Urinary bladder (tissue), 4 donors: ENCODE measurements around the gene CAPZA3. TPM values are rescaled to one million over a fixed set of nuclear protein-coding genes. Genes with fewer than 3 reads are reported as not detected.
"Not testable (repeated sequence)": the region's sequence is repeated elsewhere in the genome, so short reads cannot be mapped to it uniquely, and the experiment has no call there.

ENCODE experiments used
- DNase-seq: peaks from one replicate; pipeline ENCODE4 v3.0.0-alpha.2; 2015; ENCODE audit errors: extremely low spot score
- H3K27ac ChIP-seq: one replicate; pipeline ENCODE4 v1.5.1; 2013; ENCODE audit warnings: low read depth, mild to moderate bottlenecking, moderate library complexity
- H3K36me3 ChIP-seq: one replicate; pipeline ENCODE4 v1.6.1; 2013; ENCODE audit warnings: mild to moderate bottlenecking, moderate library complexity; ENCODE audit not compliant: insufficient read depth
- H3K4me1 ChIP-seq: one replicate; pipeline ENCODE4 v1.6.1; 2013; ENCODE audit warnings: mild to moderate bottlenecking, moderate library complexity; ENCODE audit not compliant: insufficient read depth
- H3K4me3 ChIP-seq: one replicate; pipeline ENCODE4 v1.5.1; 2013; ENCODE audit warnings: low read depth, low read length
- WGBS: extraction: QIAGEN DNeasy Blood & Tissue Kit; methylation state at CpG from one replicate; pipeline ENCODE4 v1.1.7; 2013; 5-methylcytosine and 5-hydroxymethylcytosine counted together
- polyA plus RNA-seq: library from polyadenylated mRNA; stranded (reverse); fragments of 200-250 nt; gene quantifications from one replicate; pipeline ENCODE4 v1.2.3, GENCODE V29; 2013
- total RNA-seq: library from RNA; depleted of rRNA; stranded (reverse); fragments of >200 nt; gene quantifications from one replicate; pipeline ENCODE4 v1.2.3, GENCODE V29; 2014
- donor health status: healthy with polysubstance abuse.
- donor health status: healthy.

Gene CAPZA3, protein sequence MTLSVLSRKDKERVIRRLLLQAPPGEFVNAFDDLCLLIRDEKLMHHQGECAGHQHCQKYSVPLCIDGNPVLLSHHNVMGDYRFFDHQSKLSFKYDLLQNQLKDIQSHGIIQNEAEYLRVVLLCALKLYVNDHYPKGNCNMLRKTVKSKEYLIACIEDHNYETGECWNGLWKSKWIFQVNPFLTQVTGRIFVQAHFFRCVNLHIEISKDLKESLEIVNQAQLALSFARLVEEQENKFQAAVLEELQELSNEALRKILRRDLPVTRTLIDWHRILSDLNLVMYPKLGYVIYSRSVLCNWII
- total RNA-seq (not detected), polyA plus RNA-seq (not detected)

GRCh38 chr12:18737819-18738218 lies at the start of gene CAPZA3, which contains the start of gene PLCZ1:
Gene CAPZA3, plus strand, starts transcription at chr12:18738119. Its CDS starts 150 bp downstream, at chr12:18738269.
Gene PLCZ1, minus strand, starts transcription at chr12:18738012. Its CDS starts 641 bp downstream, at chr12:18737371.
- H3K4me1 ChIP-seq = no peaks in the 10 kb centered on the region
- no peak within 1 kb of the TSS for H3K4me3 ChIP-seq
- no peaks in the 10 kb centered on the region for H3K36me3 ChIP-seq
- no peak for DNase-seq
- WGBS = 88% methylated on average over 2 of the region's 2 CpGs
- no peak within 1 kb of the TSS for H3K27ac ChIP-seq

- 74% methylated on average over 3 of the region's 3 CpGs for WGBS
- Histone ChIP-seq H3K4me3 (no peak overlapping the region), H3K27ac (no peak overlapping the region), H3K4me1 (no peaks in the 10 kb centered on the region), H3K36me3 (no peaks in the 10 kb centered on the region)
- DNase-seq = no peak
These were observed 48.1 kb upstream of the CAPZA3 start for GRCh38 chr12:18689771-18690170.

DNA sequence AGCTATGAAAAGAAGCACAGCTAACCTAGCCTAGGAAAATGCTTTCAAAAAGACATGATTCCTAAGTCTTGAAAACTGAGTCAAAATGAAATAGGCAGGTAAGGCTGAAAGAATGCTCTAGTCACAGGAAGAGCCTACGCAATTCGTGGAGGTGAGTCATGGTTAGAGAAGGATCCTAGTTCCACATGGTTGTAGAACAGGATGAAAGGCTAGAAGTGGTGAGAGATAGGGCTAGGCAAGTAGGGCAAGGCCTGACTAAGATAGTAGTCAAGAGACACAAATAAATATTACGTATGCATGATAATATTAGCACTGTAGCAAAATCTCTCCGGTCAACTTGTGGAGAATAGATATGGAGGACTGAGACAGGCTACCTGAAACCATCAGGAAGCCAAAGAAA lies 47.3 kb upstream of the CAPZA3 start:
- 93% methylated on average over 4 of the region's 4 CpGs for WGBS
- Histone ChIP-seq H3K4me1 (no peaks in the 10 kb centered on the region), H3K36me3 (no peaks in the 10 kb centered on the region)

DNA sequence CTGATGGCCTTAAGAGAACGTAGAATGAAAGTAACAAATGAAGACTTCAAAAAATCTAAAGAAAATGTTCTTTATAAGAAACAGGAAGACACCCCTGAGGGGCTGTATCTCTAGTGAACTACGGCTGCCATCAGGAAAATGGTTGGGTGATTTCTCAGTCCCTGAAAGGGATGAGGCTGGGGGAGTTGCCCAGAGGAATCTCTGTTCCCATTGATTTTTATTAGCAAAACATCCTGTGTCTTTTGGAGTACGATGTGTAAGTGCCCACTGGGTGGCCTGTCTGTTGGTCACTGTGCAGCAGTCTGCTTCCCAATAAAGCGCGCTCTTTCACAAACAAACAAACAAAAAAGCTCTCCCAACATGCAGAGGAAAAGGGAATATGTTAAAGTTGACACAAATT lies 43.9 kb upstream of the CAPZA3 start:
- WGBS = 85% methylated on average over 5 of the region's 5 CpGs
- not testable (repeated sequence) for H3K36me3 ChIP-seq

More for the DNA sequence above, 47.3 kb upstream of the CAPZA3 start:
- DNase-seq = no peak
- no peak overlapping the region for H3K4me3 ChIP-seq
- no peak overlapping the region for H3K27ac ChIP-seq

DNA sequence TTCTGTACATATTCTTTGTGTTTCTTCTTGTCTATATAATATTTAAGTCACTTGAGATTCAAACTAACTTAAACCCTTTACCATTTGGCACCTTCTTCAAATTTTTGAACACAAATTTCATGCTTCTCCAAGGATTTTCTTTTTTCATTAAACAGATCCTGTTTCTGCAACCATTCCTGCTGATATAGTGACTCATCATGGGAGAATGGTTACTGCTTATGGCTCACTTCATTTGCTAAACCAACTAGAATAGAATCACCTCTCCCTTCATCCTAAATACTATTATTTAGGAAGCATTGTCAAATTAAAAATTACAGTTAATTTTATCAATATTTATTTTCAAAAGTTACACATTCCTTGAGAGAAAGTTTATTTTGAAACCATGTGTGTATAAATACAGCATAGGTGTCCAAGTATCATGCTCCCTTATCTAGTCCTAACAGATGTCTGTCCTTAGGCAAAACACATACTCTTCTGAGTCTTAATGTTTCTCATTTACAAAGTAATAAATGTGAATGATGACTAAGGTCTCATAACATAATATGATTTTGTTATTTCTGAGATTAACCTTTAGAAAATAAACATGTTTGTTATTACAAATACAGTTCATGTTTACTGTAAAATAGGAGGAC lies 40.8 kb upstream of the CAPZA3 start:
- no peaks in the 10 kb centered on the region for H3K36me3 ChIP-seq
- H3K27ac ChIP-seq = no peak overlapping the region
- DNase-seq = no peak
- no peaks in the 10 kb centered on the region for H3K4me1 ChIP-seq
- no peak overlapping the region for H3K4me3 ChIP-seq

More for the DNA sequence above, 43.9 kb upstream of the CAPZA3 start:
- H3K27ac ChIP-seq, H3K4me3 ChIP-seq, DNase-seq, H3K4me1 ChIP-seq: not testable (repeated sequence)

DNA sequence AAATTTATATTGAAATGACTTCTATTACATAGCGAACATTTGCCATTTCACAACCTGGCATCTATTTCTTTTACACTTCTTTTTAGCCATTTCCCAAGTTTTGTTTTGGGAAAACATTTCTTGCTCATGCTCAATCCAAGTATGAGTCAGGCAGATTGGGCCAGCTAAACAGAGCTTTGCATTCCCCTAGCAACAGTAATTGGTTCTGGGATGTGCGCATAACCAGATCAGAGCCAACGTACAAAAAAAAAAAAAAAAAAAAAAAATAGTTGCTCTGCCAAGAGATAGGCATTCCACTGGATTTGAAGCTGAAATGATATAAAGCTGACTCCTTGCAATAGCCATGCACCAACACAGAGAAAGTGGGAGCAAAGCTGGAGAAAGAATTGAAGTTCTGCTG lies 37.6 kb upstream of the CAPZA3 start:
- no peak overlapping the region for H3K27ac ChIP-seq
- 39% methylated on average over 3 of the region's 3 CpGs for WGBS
- no peak for DNase-seq
- no peaks in the 10 kb centered on the region for H3K4me1 ChIP-seq
- no peak overlapping the region for H3K4me3 ChIP-seq
- H3K36me3 ChIP-seq = no peaks in the 10 kb centered on the region

DNA sequence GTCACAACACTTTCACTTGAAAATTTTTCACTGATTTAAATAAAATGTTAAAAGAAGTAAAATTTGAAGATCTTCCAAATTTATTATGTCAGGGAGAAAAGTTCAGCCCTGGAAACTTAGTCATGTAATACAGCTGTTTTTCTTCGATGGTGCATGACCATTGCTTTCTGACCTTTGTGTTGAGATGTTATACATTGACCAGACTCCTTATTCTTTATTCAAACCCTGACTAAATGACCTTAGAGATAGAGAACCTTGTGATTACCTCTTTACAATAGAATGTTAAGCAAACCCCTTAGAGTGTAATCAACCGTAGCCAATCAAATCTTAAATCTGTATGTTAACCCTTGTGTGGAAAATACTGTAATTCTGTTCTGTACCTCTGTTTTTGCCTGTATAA lies 34.6 kb upstream of the CAPZA3 start:
- 55% methylated on average over 2 of the region's 2 CpGs for WGBS
- H3K36me3 ChIP-seq = no peaks in the 10 kb centered on the region
- DNase-seq = no peak
- H3K4me3 ChIP-seq = no peak overlapping the region
- no peaks in the 10 kb centered on the region for H3K4me1 ChIP-seq
- H3K27ac ChIP-seq = no peak overlapping the region

- no peak overlapping the region for H3K27ac ChIP-seq
- no peak overlapping the region for H3K4me3 ChIP-seq
- DNase-seq = no peak
- WGBS = 89% methylated on average over 2 of the region's 2 CpGs
- H3K36me3 ChIP-seq = no peaks in the 10 kb centered on the region
- H3K4me1 ChIP-seq = no peaks in the 10 kb centered on the region
These were observed 34.0 kb upstream of the CAPZA3 start for GRCh38 chr12:18703911-18704310.

DNA sequence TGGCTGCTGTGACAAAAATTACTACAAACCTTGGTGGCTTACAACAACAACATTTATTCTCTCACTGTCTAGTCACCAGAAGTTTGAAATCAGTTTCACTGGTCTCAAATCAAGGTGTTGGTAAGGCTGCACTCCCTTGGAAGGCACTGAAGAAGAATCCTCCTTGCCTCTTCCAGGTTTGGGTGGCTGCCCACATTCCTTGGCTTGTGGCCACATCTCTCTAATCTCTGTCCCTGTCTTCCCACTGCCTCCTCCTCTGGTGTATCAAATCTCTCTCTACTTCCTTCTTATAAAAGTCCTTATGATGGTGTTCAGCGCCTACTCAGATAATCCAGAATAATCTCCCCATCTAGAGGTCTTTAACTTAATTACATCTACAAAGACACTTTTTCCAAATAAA lies 31.1 kb upstream of the CAPZA3 start:
- Histone ChIP-seq H3K4me3 (no peak overlapping the region), H3K36me3 (no peaks in the 10 kb centered on the region), H3K27ac (no peak overlapping the region), H3K4me1 (no peaks in the 10 kb centered on the region)
- DNase-seq = no peak
- 77% methylated on average over 1 of the region's 1 CpG for WGBS

- Histone ChIP-seq H3K27ac (no peak overlapping the region), H3K4me3 (no peak overlapping the region), H3K4me1 (no peaks in the 10 kb centered on the region), H3K36me3 (no peaks in the 10 kb centered on the region)
- DNase-seq = no peak
- 52% methylated on average over 1 of the region's 1 CpG for WGBS
These were observed 21.7 kb upstream of the CAPZA3 start for GRCh38 chr12:18716236-18716635.

DNA sequence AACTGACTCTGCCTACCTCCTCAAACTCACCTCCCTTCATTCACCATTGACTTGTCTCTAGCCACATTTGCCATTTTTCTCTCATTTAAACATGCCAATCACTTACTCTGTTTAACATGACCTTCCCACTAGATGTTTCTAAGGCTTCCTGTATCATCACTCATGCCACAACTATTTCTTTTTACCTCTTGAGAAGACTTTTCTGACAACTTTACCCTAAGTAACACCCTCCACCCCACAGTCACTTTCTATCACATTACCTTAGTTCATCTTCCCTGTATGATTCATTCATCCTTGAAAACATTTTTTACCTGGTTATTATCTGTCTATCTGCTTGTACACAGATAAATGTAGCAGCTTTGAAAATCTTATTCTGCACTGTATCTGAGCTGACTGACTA lies 19.5 kb upstream of the CAPZA3 start:
- DNase-seq = no peak
- no peaks in the 10 kb centered on the region for H3K4me1 ChIP-seq
- no peaks in the 10 kb centered on the region for H3K36me3 ChIP-seq
- H3K4me3 ChIP-seq = no peak overlapping the region
- no peak overlapping the region for H3K27ac ChIP-seq

GRCh38 chr12:18719922-18720510 lies 17.9 kb upstream of the CAPZA3 start:
- no peaks in the 10 kb centered on the region for H3K36me3 ChIP-seq
- no peak for DNase-seq
- H3K27ac ChIP-seq = no peak overlapping the region
- 60% methylated on average over 3 of the region's 3 CpGs for WGBS
- no peaks in the 10 kb centered on the region for H3K4me1 ChIP-seq
- no peak overlapping the region for H3K4me3 ChIP-seq

- Histone ChIP-seq H3K4me3 (no peak overlapping the region), H3K27ac (no peak overlapping the region), H3K36me3 (no peaks in the 10 kb centered on the region), H3K4me1 (no peaks in the 10 kb centered on the region)
- DNase-seq = no peak
These were observed 17.2 kb upstream of the CAPZA3 start for GRCh38 chr12:18720690-18721089.

DNA sequence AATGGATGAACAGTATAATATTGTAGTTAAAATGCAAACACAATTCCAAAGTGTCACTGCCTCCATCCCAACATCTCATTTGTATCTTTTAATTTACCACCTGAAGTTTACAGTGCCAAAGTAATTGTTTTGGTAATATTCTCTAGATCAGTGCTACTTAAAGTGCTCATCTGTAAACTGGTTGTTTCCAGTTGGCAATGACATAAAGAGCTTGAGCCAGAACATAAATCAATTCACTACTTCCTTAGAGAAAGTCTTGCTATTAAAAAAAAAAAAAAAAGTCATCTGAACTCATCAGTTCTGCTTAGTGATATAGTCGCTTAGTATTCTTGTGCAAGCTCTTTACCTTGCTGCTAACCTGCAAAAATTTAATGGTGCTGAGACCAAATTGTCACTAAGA lies 16.5 kb upstream of the CAPZA3 start:
- no peak for DNase-seq
- Histone ChIP-seq H3K36me3 (no peaks in the 10 kb centered on the region), H3K27ac (no peak overlapping the region), H3K4me3 (no peak overlapping the region), H3K4me1 (no peaks in the 10 kb centered on the region)
- 91% methylated on average over 1 of the region's 1 CpG for WGBS
